Activated CD8-positive, alpha-beta T cell treated with anti-CD3 and anti-CD28 coated beads for 36 hours (primary cell): ENCODE results near the gene DCUN1D4. TPM values are rescaled to one million over a fixed set of nuclear protein-coding genes. Genes with fewer than 3 reads are reported as not detected.

Experiments used
- ATAC-seq: fragments of 200-7000 bp; cut with Tn5 transposase; one replicate; pipeline ENCODE4 v1.10.0; 2021; ENCODE audit warnings: mild to moderate bottlenecking, moderate library complexity
- CTCF ChIA-PET: fragments of 350-600 bp; sonication (Branson Sonifier 250); formaldehyde crosslinking; loops from one replicate; lab custom pipeline; 2021; ENCODE audit warnings: antibody characterized with exemption; lab: Charles Lee
- POLR2A ChIA-PET: fragments of 350-600 bp; sonication (Branson Sonifier 250); formaldehyde crosslinking; loops from one replicate; lab custom pipeline; 2021; ENCODE audit warnings: antibody characterized with exemption; lab: Charles Lee
- DNase-seq: peaks from one replicate; pipeline ENCODE4 v3.0.0-alpha.2; 2020
- H3K27ac Mint-ChIP-seq: one replicate; pipeline ENCODE4 v1.8.0; 2021; ENCODE audit warnings: mild to moderate bottlenecking, mixed read lengths
- H3K27me3 Mint-ChIP-seq: one replicate; pipeline ENCODE4 v1.8.0; 2021; ENCODE audit warnings: mixed read lengths
- H3K36me3 Mint-ChIP-seq: one replicate; pipeline ENCODE4 v1.8.0; 2021; ENCODE audit warnings: low read depth, mixed read lengths
- H3K4me1 Mint-ChIP-seq: one replicate; pipeline ENCODE4 v1.8.0; 2021; ENCODE audit warnings: low read depth, mixed read lengths
- H3K4me3 Mint-ChIP-seq: one replicate; pipeline ENCODE4 v1.8.0; 2021; ENCODE audit warnings: mild to moderate bottlenecking, moderate library complexity, mixed read lengths
- H3K9me3 Mint-ChIP-seq: one replicate; pipeline ENCODE4 v1.8.0; 2021; ENCODE audit warnings: mixed read lengths
- intact Hi-C: fragments of 100-400 bp; cut with micrococcal nuclease; formaldehyde crosslinking; loops from one replicate; pipeline ENCODE4 v1.10.0; 2022
- total RNA-seq, 2 experiments: library from RNA; stranded (reverse); gene quantifications; one replicate each; pipeline ENCODE4 v1.2.3, GENCODE V29; 2021
- TF ChIP-seq, protein P1 (sequence below): fragments of 200-600 bp; IDR thresholded peaks from one replicate; pipeline ENCODE4 v1.8.0; 2022; ENCODE audit warnings: antibody characterized with exemption, mild to moderate bottlenecking

Gene DCUN1D4
- total RNA-seq, 2 experiments from 2014 or later: 32.6 to 39.8 TPM

DNA sequence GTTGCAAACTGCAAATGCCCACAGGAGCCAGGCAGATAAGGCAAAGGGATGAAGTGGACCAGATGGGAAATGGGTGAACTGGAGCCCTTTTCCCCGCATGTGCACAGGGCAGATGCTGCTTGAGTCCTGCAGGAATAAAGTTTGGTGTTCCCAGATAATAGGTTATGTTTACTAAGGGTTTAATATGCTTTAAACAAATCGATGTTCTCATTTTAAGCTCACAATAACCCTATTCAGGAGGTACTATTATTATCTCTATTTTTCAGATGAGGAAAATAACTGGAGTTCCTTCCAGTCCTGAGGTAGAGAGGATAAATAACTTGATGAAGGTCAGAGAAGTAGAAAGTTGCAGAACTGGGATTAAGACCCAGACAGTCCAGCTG is 99.9 kb downstream of the DCUN1D4 start:
- H3K27me3 Mint-ChIP-seq: peaks cover 3% of the 10 kb centered on the region
- ATAC-seq: no peak

DNA sequence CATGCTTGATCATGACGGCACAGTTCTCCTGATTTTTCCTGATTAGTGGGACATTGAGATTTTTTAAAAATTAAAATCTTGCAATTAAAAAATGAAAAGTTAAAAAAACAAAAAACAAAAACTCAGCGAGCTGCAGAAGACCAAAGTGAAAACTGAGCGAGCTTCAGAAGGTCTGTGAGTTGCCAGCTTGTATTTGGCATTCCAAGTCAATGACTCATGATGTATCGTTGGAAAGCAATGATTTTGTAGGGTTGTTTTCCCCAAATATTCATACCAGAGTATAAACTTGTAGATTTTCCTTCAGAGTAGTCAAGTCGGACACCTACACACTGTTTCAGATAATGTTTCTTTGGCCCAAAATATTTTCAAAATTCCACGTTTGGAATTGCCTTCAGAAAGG is 100.3 kb downstream of the DCUN1D4 start:
- Mint-ChIP-seq H3K4me3 (no peak overlapping the region), H3K27me3 (peaks cover 3% of the 10 kb centered on the region), H3K36me3 (no peaks in the 10 kb centered on the region), H3K4me1 (no peaks in the 10 kb centered on the region), H3K9me3 (peaks cover 6% of the 10 kb centered on the region), H3K27ac (no peak overlapping the region)
- ATAC-seq (no peak), DNase-seq (no peak)
- intact Hi-C loops: no loop called here
- POLR2A ChIA-PET: no interaction called here
- CTCF ChIA-PET: no interaction called here
- TF ChIP-seq, protein P1, sequence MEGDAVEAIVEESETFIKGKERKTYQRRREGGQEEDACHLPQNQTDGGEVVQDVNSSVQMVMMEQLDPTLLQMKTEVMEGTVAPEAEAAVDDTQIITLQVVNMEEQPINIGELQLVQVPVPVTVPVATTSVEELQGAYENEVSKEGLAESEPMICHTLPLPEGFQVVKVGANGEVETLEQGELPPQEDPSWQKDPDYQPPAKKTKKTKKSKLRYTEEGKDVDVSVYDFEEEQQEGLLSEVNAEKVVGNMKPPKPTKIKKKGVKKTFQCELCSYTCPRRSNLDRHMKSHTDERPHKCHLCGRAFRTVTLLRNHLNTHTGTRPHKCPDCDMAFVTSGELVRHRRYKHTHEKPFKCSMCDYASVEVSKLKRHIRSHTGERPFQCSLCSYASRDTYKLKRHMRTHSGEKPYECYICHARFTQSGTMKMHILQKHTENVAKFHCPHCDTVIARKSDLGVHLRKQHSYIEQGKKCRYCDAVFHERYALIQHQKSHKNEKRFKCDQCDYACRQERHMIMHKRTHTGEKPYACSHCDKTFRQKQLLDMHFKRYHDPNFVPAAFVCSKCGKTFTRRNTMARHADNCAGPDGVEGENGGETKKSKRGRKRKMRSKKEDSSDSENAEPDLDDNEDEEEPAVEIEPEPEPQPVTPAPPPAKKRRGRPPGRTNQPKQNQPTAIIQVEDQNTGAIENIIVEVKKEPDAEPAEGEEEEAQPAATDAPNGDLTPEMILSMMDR: no peak

More for the DNA sequence above, 99.9 kb downstream of the DCUN1D4 start:
- POLR2A ChIA-PET: no interaction called here
- H3K9me3 Mint-ChIP-seq: peaks cover 7% of the 10 kb centered on the region
- DNase-seq: no peak
- TF ChIP-seq, protein P1: no peak
- intact Hi-C loops: no loop called here
- H3K4me1 Mint-ChIP-seq: no peaks in the 10 kb centered on the region
- H3K4me3 Mint-ChIP-seq: no peak overlapping the region
- H3K27ac Mint-ChIP-seq: no peak overlapping the region
- H3K36me3 Mint-ChIP-seq: no peaks in the 10 kb centered on the region
- CTCF ChIA-PET: no interaction called here

DNA sequence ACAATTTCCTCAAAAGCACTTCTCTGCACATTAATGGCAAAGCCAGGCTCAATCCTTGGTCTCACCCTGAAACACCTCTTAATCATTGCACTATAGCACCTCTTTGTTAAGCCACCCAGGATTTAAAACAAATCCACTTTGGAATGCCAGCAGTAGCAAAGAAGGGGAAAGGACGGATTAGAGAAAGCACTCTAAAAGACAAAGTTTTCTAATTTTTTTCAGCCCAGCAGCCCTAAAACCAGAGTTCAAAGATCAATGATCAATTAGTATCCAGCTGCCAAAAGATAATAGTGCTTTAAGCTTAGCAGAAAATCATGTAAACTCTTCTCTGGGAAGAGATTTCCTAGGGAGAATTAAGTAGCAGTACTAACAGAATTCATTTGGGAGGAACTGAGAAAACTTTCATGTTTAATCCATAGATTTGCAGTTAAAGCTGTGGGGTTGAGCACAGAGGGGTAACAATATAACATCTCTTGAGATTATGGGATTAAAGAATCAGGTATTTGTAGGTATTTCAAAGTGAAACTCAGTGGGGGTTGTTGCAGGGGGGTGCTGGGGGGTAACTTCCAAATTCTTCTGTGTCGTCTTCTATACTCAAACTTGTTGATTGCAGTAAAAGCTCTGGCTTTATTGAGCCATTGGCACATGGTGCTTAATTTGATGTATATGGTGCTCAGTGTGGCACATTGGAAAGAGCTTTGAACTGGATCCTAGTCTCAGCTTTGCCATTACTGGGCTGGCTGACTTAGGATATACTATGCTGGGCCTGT is 115.4 kb downstream of the DCUN1D4 start:
- Mint-ChIP-seq H3K36me3 (no peaks in the 10 kb centered on the region), H3K27me3 (peaks cover 1% of the 10 kb centered on the region), H3K27ac (no peak overlapping the region), H3K4me3 (no peak overlapping the region), H3K9me3 (no peaks in the 10 kb centered on the region), H3K4me1 (no peaks in the 10 kb centered on the region)
- no peak for DNase-seq
- no peak for ATAC-seq
- TF ChIP-seq, protein P1: no peak
- ChIA-PET CTCF (no interaction called here), POLR2A (no interaction called here)
- intact Hi-C loops: no loop called here

- CTCF ChIA-PET: no interaction called here
- ATAC-seq (no peak), DNase-seq (no peak)
- intact Hi-C loops: no loop called here
- H3K27me3 Mint-ChIP-seq: peaks cover 1% of the 10 kb centered on the region
- H3K4me3 Mint-ChIP-seq: no peak overlapping the region
- POLR2A ChIA-PET: no interaction called here
- H3K9me3 Mint-ChIP-seq: no peaks in the 10 kb centered on the region
- no peaks in the 10 kb centered on the region for H3K4me1 Mint-ChIP-seq
- TF ChIP-seq, protein P1: no peak
- H3K36me3 Mint-ChIP-seq: no peaks in the 10 kb centered on the region
- no peak overlapping the region for H3K27ac Mint-ChIP-seq
Observed at GRCh38 chr4:51960486-51960885, 117.5 kb downstream of the DCUN1D4 start.

GRCh38 chr4:51963841-51964517 is 121.0 kb downstream of the DCUN1D4 start:
- no peak for ATAC-seq
- Mint-ChIP-seq H3K36me3 (no peaks in the 10 kb centered on the region), H3K9me3 (peaks cover 1% of the 10 kb centered on the region), H3K4me1 (no peaks in the 10 kb centered on the region), H3K4me3 (no peak overlapping the region), H3K27me3 (peaks cover 4% of the 10 kb centered on the region), H3K27ac (no peak overlapping the region)
- DNase-seq: no peak
- CTCF ChIA-PET: no interaction called here
- TF ChIP-seq, protein P1: no peak
- intact Hi-C loops: no loop called here
- POLR2A ChIA-PET: no interaction called here
